Activated CD8-positive, alpha-beta memory T cell treated with anti-CD3 and anti-CD28 coated beads for 48 hours (primary cell): ENCODE data around the gene DCTN3.

Experiments used
- DNase-seq, 3 experiments: peaks; one replicate each; pipeline ENCODE4 v3.0.0-alpha.2; 2020; ENCODE audit warnings: low read depth in 2 of 3, low spot score in 2 of 3

Gene DCTN3

GRCh38 chr9:34591248-34591916, 28.9 kb downstream of the DCTN3 start:
- peak; percentile 51 to 73 (median 64) for DNase-seq

GRCh38 chr9:34590381-34591247, 29.7 kb downstream of the DCTN3 start:
- DNase-seq, result no peak

- no peak for DNase-seq
Observed at GRCh38 chr9:34589636-34590380, 30.5 kb downstream of the DCTN3 start, which contains the start of gene CNTFR. CNTFR (minus strand) TSS chr9:34589724; CDS start chr9:34568981, 20,743 bp downstream.

DNA sequence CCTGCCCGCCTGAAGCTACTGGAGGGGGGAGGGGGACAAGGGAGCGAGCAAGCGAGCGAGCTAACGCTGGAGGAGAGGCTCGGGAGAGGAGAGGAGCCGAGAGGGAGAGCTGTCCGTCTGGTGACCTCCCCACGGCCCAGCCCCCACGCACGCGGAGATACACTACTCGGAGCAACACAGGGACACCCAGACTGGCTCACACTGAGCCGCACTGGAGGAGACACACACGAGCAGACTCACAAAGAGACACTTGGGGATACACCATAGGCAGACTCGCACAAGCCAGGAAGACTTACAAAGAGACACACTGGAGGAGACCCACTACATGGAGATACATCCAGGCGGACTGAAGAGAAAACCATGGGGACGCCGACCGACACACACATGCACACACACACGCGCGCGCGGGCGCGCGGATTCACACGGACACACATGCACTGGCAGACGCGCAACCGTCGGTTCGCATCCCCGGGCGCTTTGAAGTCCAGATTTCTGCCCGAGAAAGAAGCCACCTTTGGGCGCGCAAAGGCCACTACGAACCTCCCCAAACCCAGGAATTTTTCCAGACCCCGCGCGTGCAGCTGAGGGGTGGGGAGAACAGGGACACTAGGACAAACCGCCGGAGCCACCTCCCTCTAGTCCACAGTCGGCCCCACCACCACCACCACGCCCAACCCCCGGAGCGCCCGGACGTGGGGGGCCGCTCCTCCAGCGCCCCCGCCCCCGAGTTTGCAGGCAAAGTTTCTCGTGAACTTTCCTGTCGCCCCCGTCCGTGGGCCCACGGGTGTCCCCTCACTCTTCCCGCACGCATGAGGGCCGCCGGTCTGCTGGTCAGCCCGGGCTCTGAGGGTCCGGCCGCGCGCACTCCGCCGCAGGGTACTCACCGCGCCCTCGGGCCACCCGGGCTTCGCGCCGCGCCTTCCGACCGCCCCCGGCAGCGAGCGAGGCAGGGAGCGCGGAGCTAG, 31.3 kb downstream of the DCTN3 start:
- no peak for DNase-seq

- DNase-seq, result no peak
Observed at GRCh38 chr9:34587271-34587670, 33.0 kb downstream of the DCTN3 start.

DNA sequence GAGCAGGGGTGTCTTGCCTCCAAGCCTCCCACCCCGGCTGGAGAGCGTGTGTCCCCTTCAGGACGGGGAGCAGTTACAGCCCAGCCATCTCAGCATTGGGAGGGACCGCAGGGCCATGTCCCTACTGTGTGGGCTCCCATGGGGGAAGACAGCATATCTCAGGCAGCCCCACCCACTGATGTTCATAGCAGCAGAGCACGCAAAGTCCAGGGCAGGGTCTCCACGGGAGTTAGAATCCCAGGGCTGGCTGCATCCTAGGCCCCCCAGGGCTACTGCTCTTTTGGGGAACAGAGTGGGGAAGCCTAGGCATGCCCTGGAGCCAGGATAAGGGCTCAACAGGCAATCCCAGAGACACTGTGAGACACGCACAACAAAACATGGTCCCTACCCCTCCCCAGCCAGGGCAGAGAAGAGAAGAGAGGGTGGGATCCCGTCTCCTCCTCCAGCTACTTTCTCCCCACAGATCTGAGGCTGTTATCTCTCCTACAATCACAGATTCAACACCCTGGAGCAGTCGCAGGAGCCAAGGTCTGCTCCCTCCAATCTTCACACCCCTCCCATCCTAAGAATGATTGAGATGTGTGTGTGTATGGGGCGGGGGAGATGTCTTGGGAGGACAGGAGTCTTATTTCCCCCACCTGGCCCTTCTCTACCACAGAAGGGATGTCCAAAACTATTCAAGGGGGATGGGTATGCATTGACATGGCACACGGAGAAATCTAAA, 34.2 kb downstream of the DCTN3 start:
- no peak for DNase-seq

DNA sequence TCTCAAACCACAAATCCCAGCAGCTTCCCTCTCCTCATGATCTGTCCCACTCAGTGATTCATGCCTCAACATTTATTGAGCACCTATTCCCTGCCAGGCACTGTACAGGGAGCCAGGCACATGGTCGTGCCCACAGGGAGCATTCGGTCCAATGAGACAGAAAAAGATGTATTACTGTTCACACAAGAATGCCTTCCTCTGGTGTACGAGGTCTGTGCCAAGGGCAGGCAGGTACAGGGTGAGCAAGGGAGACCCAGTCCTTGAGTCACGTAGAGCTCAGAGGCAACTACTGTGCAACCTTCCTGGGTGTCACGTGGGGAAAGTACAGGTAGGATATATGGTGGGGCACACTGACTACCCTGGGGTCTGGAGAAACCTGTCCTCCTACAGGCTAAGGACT, 35.3 kb downstream of the DCTN3 start:
- no peak for DNase-seq

GRCh38 chr9:34582787-34583186, 37.5 kb downstream of the DCTN3 start:
- no peak for DNase-seq

GRCh38 chr9:34581318-34581717, 39.0 kb downstream of the DCTN3 start:
- DNase-seq, result no peak

GRCh38 chr9:34580358-34580757, 39.9 kb downstream of the DCTN3 start:
- no peak for DNase-seq

GRCh38 chr9:34579808-34580163, 40.5 kb downstream of the DCTN3 start:
- DNase-seq, result no peak

DNA sequence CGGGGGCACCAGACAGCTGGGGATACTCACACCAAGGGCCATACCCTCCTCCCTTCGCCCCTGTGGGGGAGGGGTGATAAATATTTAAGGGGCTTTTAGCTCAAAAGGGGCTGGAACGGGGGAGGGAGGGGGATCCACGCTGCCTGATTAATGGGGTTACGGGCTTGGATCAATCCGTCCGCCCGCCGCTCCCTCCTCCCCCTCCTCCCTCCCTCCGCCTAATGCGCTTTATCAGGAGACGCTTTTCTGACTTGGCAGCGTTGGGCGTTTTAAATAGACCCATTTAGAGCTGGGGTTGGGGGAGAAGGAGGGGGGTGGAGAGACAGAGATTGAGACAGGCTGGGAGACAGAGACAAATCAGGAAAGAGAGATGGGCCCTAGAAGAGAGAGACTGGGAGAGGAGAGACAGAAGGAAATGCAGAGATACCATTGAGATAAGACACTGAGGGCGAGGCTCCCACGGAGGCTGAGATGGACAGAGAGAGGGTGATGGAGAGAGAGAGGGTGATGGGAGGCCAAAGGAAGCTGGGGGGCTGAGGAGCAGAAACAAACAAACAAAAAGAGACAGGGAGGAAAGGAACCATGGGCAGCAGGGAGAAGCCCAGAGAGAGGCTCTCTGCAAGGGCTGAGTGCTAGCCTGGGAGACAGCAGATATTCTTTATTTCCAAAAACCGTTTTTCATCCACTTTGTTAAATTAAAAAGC, 41.0 kb downstream of the DCTN3 start:
- no peak for DNase-seq

DNA sequence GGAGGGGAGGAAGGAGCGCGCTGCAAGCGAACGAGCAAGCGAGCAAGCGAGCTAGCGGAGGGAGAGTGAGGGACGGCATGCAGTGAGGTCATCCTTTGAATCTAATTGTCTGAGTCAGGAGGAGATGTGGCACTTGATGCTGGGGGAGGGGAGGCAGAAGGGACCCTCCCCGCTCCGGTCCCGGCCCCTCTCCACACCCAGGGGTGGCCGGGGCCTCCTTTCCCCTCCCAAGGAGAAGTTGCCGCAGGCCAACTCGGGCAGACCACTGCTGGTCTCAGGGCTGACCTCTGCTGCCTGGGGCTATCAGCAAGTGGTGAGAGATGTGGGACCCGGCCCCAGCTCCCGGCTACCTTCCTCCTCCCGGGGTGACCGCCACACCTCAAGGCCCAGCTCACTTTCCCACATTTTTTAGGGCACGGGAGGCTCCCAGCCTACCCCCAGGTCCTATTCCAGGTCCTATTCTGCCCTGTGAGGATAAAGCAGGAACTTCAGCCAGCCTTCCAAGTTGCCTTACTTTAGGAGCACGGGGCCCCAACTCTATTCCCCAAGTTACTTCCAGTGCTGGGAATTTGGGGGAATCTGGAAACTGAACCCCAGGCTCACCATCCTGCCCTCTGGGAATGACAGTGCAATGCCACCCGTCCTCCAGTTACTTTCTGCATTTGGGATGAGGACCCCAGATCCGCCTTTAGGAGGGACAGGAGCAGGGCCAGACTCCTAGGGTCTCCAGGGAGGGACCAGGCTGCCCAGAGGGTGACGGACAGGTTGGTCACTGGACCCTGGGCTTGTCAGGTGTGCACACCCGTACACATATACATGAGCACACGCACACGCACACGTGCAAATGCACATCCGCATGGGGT, 41.8 kb downstream of the DCTN3 start:
- DNase-seq, result no peak

GRCh38 chr9:34577400-34578240, 42.7 kb downstream of the DCTN3 start:
- DNase-seq, result no peak

DNA sequence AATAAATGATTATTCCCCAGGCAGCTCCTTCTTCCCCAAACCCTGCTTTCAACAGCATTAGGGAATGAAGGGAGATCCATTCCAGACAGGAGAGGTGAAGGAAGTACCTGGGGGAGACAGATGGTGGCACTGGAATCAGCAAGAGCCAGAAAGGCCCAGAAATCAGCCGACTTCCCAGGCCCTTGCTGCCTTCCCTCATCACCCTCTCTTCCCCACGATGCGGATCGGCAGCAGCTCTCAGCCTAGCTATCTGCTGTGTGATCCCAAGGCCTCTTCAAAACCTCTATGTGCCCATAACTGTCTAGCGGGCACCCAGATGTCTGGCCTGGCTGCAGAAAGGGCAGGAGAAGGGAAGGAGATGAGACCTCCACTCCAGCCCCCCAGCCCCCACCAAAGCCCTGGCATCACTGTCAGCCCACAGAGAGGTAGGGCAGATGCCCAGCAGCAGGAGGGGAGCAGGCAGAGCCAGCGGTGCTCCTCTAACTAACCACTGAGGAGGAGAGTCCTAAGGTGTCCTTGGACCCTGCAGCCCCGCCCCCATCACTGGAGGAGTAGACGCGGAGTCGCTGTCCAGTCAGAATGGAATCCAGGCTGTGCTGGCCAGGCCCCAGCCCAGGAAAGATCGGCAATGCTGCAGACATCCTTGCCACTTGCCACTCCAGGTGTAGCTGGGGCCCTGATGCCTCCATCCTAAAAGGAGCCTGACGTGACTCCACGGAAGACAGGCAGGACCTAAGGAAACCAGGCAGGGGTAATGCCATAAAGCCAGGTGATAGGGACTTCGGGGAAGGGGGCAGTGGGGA, 43.5 kb downstream of the DCTN3 start:
- no peak for DNase-seq

DNA sequence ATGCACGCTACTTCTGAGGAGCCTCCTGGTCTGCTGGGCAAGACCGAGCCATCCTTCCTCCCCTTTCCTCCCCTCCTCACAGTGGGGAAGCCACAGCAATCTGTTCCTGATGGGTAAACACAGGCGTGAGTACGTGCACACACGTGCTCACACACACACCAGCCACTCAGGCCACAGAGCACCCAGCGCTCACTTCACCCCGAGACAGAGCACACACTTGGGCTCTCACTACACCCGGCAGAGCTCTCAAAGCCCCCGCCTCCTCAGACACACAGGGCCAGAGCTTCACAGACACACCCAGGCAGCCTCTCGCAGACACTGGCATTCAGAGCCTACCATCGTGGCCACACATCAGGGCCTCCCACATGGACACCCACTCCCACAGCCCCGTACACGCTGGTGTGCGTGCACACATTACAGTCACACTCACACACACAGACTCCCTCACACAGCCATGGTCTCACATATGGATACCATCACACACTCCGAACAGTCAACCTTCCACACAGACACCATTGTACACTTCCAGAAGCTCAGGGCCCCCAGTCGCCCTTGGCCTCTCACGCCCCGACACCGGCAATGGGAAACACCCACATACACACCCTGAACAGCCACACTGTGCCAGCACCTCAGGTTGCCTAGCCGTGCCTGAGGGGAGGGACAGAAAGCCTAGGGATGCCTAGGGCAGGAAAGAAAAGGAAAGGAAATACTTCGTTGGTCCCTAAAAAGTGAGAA, 44.3 kb downstream of the DCTN3 start:
- no peak for DNase-seq
